GM19324 (cell line): ENCODE measurements around the gene BRWD1.
A peak's percentile ranks its signal among the peaks of the same experiment; 100 is the strongest.

Source experiments
- ATAC-seq: cut with Tn5 transposase; IDR thresholded peaks from one replicate; pipeline ENCODE4 v1.9.1; 2021; ENCODE audit warnings: mild to moderate bottlenecking, moderate library complexity; ENCODE audit not compliant: unreplicated experiment, low FRiP score

BRWD1 gene

DNA sequence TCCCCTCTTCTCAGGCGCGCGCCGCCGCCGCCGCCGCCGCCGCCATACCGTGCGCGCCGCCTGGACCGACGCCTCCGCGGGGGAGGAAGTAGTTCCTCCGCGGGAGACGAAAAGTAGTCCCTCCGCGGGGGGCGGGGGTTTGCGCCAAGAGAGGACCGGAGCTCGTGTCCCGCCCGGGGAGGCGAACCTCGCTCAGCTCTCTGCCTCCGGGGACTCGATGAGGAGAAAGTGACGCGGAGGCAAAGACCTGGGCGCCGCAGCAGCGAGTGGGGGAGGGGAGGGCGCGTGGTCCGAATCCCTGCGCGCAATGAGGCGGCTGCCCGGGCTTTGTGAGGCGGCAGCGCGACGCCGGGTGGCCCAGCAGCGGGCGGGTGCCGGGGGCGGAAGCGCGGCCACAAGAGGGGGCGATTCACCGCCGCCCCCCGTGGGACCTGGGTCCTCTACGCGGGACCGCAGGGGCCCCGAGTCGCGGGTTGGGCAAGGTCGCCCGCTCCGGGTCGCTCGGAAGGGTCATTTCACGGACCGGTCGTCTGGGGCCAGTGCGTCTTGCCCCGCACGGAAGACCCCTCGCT, at the start of gene BRWD1:
TSS of gene BRWD1 (minus strand) at position 62 of the 572 bp plus-strand sequence. CDS start 141 bp downstream, outside the sequence.
- ATAC-seq, result peak; percentile 52

DNA sequence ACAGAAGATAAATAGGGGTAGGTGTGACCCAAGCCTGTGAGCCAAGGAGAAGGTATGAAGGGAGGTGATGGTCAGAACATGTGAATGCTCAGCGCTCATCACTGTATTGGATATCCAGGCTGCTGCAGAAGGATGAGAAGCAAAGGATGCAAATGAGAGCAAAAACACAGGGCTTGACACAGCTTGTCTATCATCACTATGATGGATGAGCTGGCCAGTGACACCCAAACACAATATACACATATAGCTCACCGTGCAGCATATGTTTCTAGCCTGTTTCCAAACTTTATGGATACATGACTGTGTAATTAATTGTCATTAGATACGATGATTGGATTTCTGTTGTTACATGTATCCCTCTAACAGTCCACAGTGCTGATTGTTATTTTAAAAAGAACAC, 49.3 kb upstream of the BRWD1 start:
- no peak for ATAC-seq

DNA sequence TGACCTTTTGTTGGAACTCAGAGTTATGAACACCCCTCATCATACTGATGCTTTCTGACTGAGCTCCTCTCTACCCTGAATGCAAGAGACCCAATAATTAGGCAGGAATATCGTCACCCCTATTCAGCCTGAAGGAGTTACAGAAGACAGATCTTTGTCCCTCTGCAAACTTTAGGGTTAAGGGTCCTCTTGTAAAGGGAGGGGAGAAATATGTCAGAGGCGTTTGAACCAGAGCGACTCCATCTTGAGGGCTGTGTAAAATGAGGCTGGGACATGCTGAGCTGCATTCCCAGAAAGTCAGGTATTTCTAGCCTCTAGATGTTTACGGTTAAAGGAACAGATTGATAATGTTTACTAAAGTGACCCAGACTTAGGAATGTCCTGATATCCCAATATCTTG, 46.0 kb upstream of the BRWD1 start:
- ATAC-seq, result no peak

DNA sequence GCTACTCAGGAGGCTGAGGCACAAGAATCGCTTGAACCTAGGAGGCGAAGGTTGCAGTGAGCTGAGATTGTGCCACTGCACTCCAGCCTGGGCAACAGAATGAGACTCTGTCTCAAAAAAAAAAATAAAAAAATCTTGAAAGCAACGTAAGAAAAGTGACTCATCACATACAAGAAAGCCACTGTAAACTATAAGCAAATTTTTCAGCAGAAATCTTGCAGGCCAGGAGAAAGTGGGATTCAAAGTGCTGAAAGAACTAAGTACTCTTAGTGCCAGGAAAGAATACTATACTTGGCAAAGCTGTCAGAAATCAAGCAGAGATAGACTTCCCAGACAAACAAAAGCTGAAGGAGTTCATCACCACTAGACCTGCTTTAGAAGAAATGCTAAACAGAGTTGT, 39.9 kb upstream of the BRWD1 start:
- ATAC-seq, result no peak

DNA sequence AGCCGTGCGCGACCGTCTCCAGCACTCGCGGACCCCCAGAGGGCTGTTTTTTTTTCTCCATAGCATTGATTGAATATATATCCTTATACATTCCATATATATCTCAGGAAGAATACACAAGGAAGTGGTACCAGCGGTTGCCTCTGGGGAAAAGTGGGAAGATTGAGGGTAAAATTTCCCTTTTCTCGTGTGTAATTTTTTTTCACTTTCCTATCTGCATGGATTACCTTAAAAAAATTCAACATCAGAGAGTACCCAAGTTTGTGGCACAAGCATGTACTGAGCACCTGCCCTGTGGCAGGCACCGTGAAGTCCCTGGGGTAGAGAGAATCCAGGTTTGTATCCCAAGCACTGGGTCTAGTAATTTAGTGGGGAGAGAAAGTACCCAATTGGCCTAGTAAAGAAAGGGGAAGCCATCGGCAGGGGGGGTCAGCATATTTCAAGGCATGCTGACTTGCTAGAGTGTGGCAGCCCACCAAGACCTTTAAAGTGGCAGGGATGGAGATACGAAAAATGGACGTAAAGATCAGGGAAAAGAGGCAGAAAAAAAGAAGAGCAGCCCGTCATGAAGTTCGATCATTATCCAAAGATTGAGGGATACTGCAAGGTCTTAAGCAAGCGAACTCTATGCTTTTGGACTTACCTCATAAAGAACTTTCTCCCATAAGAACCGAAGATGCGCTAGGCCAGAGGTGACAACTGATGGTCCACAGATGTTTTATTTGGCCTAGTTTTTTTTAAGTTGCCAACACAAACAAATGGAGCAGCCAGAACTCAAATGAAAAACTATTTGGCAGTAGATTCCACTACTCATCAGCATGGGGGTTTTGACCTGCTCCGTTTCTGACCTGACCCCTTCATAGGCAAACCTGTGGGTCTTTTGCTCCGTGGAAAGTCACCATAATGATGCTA, 36.9 kb upstream of the BRWD1 start:
- ATAC-seq, result no peak

DNA sequence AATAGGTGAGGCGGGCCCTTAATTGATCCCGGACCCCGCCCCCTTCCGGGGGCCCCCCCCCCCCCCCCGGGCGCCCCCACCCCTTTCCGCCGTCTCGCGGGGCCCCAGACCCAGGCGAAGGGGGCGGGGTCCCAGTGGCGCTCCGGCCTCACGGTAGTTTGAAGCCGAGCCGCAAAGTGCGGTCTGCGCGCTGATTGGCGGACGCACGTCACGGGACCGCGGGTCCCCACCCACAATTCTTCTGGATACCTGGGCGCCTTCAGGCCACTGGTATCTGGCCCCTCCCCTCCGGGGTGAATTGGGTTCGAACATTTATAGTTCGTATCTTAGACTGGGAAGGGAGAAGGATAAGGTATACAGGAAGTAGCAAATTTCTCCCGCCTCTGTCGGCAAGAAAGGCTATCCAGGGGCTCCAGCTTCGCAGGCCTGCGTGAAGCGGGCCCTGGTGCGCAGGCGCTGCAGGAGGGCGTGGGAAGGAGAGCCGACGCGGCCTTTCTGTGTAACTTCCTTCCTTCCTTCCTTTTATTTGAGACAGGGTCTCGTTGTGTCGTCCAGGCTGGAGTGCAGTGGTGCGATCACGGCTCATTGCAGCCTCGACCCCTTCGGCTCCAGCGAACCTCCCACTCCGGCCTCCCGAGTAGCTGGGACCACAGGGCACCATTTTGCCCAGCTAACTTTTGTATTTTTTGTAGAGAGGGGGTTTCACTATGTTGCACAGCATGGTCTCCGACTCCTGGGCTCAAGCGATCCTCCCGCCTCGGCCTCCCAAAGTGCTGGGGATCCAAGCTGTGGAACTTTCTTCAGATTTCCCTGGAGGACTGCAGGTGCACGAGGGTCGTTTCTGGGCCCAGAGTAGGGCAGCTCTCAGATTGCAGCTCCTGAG, 36.0 kb upstream of the BRWD1 start:
- peak; percentile 91 for ATAC-seq

DNA sequence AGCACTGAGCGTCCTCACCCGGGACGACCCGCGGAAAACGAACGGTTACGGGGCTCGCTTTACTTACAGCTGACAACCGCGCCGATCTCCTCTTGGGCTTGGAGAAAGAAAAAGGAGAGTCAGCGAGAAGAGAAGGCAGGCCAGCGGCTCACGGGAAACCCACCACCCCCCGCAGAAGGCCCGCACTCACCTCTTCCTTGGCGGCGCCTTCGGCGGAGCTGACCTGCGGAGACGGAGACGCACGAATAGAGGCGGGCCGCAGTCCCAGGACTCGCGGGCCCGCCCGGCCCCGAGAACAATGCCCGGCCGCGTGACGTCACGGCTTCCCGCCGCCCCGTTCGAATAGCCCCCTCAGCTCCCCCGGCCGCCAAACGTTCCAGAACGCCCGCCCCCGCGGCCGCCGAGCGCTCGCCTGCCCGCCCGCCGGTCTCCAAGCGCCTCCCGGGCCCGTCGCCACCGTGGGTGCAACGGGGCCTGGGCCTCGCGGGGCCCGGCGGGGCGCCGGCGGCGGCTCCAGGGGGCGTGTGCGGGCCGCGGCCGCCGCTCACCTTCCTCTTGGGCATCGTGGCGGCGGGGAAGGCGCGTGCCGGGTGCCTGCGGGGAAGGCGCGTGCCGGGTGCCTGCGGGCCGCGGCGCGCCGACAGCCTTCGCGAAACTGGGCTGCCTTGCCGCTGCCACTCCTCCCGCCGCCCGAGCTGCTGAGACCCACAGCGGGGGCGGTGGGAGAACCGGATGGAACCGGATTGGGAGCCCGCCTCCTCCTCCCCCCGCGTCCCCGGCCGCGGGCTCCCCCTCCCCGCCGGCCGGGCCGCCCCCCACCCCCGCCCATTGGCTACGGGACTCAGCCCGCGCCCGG, 35.2 kb upstream of the BRWD1 start, which contains the start of gene HMGN1:
TSS of gene HMGN1 (minus strand) at position 734 of the 856 bp plus-strand sequence. CDS start at position 563, 171 bp downstream.
- ATAC-seq, result peak; percentile 66

DNA sequence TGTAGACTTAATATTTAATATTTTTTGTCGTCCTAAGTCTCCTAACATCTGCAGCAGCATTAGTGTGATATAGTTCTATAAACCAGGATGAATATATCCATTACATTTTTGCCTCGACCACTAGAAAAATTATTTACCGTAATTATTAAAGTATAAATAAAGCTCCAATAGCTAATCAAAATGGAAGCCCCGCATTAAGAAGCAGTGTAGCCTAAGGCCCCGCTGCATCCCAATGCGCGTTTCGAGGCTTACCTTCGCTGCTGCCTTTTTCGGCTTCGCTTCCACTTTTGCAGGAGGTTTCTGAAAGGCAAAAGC, 34.6 kb upstream of the BRWD1 start:
- no peak for ATAC-seq

DNA sequence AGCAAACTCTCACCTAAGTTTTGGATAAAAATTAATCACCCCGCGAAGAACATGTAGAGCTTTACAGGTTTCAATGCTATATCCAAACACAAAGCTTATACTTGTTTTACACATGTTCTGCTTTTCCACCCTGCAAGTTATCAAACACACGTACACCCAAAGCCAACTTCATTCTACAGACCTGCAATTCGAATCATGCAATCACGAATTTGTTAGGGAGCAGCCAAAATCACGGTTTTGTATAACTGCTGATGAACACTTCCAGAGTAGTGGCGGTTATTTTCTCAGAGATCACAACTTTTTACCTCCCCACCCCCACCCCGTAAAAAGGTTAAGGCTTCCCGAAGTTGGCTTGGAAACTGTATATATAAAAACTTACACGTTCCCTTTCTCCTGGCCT, 34.1 kb upstream of the BRWD1 start:
- no peak for ATAC-seq

DNA sequence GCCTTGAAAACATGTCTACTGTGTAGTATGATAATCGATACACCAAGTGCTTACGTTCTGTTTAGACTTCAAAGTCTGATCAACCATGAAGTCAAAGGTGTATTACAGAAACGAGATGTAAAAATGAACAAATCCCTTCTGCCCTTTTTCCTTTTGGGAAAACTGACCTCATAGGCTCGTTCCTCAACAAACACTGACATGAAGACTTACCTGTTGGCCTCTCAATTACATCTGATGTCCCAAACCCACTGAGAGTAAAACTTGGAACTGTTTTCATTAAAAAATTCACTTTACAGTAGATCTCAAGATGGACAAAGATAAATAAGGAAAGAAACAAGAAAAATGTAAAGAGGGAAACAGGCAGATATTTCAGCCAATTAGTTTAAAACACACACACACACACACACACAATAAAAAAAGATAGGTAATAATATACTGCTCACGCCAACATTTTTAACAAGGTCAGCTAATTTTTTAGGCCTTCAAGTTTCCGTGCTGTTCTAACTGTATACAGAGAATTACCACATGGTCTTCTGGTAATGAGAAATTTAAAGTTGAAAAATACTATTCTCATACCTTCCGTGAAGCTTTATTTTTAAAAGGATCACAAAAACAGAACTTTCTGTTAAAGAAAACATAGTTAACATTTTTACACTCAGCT, 33.4 kb upstream of the BRWD1 start:
- ATAC-seq, result no peak

DNA sequence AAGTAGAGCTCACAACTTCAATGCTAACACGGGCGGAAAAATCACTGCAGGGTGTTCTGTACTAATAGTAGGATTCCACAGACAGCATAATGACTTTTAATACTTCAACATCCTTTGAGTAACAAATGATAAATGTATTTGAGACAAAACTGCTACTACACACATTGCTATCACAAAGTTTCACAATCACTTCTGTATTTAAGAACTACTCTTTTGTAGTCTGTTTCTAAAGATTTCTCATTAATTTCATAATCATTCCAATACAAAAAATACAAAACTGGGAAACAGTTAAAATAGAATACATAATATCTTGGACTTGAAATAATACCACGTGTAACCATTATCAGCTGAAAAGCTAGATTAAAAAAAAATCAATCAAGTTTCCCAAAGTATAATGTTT, 32.8 kb upstream of the BRWD1 start:
- ATAC-seq, result no peak

DNA sequence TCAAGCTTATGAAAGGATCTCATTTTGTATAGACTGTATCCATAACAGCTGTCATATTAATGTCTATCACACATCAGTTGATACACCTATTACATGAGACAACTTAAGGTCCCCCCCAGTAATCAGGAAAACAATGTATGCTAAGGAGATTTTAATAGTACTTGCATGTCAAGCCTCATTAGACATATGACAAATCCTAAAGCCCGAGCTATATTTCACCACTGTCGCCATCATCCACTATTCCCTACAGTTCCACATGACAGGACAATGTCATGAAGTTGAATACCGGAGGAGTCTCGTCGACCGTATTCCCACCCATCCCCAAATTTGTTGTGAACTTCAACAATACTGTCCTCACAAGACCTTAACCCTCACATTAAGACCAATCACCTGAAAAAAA, 32.0 kb upstream of the BRWD1 start:
- no peak for ATAC-seq

DNA sequence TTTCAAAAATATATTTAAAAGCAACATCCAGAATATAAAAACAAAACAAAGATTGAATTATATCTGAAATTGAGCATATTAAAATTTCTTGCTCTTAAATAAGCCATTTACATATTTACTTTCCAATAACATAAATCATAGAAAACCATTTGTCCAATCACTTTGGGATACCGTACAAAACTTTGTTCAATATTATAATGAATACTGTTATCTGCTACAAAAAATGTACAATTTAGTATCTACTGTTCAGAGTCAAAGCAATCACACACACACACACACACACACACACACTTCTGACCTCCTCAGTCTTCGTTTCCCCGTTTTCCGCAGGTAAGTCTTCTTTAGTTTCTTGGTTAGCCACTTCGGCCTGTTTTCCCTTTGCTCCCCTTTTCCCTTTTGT, 31.4 kb upstream of the BRWD1 start:
- ATAC-seq, result no peak

DNA sequence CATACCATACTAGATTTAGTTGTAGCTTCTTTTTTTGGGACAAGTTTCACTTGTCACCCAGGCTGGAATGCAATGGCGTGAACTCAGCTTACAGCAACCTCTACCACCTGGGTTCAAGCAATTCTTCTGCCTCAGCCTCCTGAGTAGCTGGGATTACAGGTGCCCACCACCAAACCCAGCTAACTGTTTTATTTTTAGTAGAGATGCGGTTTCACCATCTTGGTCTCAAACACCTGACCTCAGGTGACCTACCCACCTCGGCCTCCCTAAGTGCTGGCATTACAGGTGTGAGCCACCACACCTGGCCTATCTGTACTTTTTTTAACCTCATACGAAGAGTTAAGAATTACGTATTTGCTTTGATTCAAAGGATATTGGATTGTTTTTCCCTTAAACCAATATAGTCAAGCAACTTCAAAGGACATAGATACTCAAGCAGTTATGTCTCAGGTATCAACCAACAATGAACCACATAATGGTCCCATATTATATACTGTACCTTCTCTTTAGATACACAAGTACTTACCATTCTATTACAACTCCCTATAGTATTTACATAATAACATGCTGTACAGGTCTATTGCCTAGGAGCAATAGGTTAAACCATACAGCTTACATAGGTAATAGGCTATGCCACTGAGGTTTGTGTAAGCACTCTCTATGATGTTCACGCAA, 28.0 kb upstream of the BRWD1 start:
- ATAC-seq, result no peak

DNA sequence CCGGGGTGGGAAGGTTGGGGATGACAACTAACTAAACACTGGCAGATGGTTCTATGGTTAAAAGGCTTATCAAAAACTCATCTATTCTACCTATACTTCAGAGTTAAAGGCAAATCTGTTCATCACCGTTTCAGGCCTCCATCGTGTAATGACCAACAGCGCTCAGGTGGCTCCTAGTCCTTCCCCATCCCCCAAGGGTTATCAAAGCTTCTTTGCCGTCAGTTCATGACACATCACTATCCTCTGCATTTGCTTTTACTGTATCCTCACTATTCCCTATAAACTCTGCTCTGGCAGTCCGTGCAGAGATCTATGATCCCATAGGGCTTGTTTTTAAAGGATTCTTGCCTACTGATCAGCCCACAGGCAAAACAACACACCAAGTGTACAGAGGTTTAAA, 27.3 kb upstream of the BRWD1 start:
- ATAC-seq, result no peak

DNA sequence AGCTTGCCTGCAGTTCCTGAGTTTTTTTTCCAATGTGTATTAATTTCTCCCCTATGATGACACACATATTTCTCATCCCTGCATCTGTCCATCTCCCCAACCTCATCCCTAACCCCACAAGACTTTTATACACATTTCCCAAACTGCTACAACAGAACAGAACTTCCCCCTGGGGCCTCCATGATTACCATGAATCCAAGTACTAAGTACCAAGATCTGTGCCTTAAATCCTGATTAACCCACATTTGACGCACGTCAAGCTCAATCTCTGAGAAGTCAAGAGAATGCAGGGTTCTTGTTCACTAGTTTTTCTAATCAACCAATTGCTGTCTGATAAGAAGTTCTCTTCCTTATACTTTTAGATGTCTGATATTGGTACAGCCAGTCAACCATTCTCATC, 25.8 kb upstream of the BRWD1 start:
- ATAC-seq, result no peak

DNA sequence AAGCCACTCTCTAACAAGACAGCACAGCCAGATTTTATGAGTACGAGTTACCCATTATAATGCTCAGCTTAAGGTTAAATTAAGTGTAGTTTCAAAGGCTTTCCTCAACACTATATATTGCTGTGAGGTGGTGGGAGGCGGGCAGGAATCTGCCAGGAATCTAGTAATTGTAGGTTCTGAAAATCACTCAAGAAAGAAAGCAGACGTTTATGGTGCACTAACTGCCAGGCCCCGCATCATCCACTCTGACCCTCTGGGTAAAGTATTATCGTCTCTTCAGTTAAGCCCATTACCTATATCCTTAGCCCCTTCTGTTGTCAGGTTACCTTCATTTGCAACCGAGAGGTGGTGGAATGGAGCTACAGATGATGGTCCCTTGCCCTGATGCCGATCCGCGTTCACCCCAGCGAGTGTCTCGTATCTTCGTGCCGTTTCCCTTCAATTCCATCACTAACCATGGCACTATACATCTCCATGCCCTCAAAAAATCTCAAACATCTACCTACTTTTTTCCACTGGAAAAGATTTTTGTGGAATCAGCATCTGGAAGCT, 23.1 kb upstream of the BRWD1 start:
- ATAC-seq, result no peak

DNA sequence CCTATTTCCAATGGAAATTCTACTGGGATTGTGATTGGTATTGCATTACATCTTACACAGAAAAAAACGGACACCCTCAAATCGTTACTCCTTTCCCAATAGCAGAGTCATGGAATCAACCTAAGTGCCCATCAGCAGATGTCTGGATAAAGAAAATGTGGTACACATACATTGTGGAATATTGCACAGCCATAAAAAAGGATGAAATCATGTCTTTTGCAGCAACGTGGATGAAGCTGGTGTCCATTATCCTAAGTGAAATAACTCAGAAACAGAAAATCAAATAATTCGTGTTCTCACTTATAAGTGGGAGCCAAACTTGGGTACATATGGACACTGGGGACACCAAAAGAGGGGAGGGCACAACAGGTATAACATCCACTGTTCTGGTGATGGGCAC, 21.2 kb upstream of the BRWD1 start:
- ATAC-seq, result no peak

DNA sequence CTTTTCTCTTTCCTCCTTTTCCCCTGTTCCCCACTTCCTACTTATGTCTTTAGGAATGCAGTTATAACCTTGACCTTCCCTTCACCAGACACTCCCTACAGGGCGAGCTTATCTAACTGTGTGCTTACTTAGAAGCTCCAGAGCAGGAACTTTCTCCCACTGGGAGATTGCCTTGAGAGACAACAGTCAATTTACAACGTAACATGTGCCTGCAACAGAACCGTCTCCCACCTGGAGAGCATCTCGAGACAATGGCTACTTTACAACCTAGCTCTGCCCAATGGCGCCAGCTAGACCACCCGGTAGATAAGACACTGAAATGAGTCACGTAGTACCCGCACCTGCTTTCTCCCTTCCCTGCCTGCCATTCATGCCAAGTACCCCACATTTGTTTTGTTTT, 18.7 kb upstream of the BRWD1 start:
- no peak for ATAC-seq
